Measurements from ENCODE around the gene DNMT3L. TPM values are rescaled to one million over a fixed set of nuclear protein-coding genes. Genes with fewer than 3 reads are reported as not detected.

The DNMT3L gene
- polyA plus RNA-seq, 1 of the 3 experiments (the other 2 are of a cell fraction) = not detected

GRCh38 chr21:44275041-44275440 lies 13.3 kb upstream of the DNMT3L start:
- Histone ChIP-seq H3K79me2 (ENCODE audit: insufficient read depth) (no peaks in the 10 kb centered on the region), H3K27me3 (ENCODE audit: insufficient read depth) (0 out of 2 replicates have a peak, but pooled peaks cover 5% of the 10 kb centered on the region), H3K9me3 (no peaks in the 10 kb centered on the region), H3K36me3 (replicated peaks in 1 of 2; ENCODE audit: control insufficient read depth in 1 of 2, insufficient read depth in 2 of 2, low read length in 1 of 2) (no peaks in the 10 kb centered on the region), H2AFZ (ENCODE audit: low read depth) (no peak overlapping the region), H3K9me2 (no peaks in the 10 kb centered on the region), H3K4me2 (no peak overlapping the region), H3F3A (replicated peaks; ENCODE audit: insufficient read depth) (no peaks in the 10 kb centered on the region), H4K20me1 (ENCODE audit: insufficient read depth) (no peaks in the 10 kb centered on the region), H3K27ac (ENCODE audit: low read depth in 2 of 2, low read length in 1 of 2) (no peak overlapping the region), H3K4me3 (ENCODE audit: low read depth in 2 of 2, low read length in 1 of 2) (no peak overlapping the region), H3K4me1 (ENCODE audit: control insufficient read depth in 1 of 2, insufficient read depth in 2 of 2, low read depth in 1 of 2, low read length in 1 of 2) (no peaks in the 10 kb centered on the region; a peak in 1 of 4 replicates), H3K9ac (no peak overlapping the region)
- 21% methylated on average over 5 of the region's 5 CpGs for WGBS (ENCODE audit: low lambda C conversion rate)
- POLR2A ChIA-PET = no interaction called here
- TF ChIP-seq PBX3 (IDR thresholded peaks at IDR 0.05) = no peak
- no peak for TF ChIP-seq CTCF (IDR thresholded peaks at IDR 0.05)
- TF ChIP-seq ELF1 (IDR thresholded peaks at IDR 0.05) = no peak
- CTCF ChIA-PET = interaction anchor here (3.0 kb wide), 1 partner anchor 23 kb away, joined by 14 read pairs; no protein-coding TSS in a partner anchor
- DNase-seq = no peak

GRCh38 chr21:44273046-44273445 lies 11.3 kb upstream of the DNMT3L start:
- Histone ChIP-seq H2AFZ (ENCODE audit: low read depth) (no peak overlapping the region), H4K20me1 (ENCODE audit: insufficient read depth) (no peaks in the 10 kb centered on the region), H3K36me3 (replicated peaks in 1 of 2; ENCODE audit: control insufficient read depth in 1 of 2, insufficient read depth in 2 of 2, low read length in 1 of 2) (no peaks in the 10 kb centered on the region), H3K9me2 (no peaks in the 10 kb centered on the region), H3K9me3 (no peaks in the 10 kb centered on the region), H3K9ac (no peak overlapping the region), H3K4me3 (ENCODE audit: low read depth in 2 of 2, low read length in 1 of 2) (no peak overlapping the region), H3K27me3 (ENCODE audit: insufficient read depth) (0 out of 2 replicates have a peak, but pooled peaks cover 5% of the 10 kb centered on the region), H3K79me2 (ENCODE audit: insufficient read depth) (no peaks in the 10 kb centered on the region), H3K4me2 (no peak overlapping the region), H3F3A (replicated peaks; ENCODE audit: insufficient read depth) (no peaks in the 10 kb centered on the region), H3K4me1 (ENCODE audit: control insufficient read depth in 1 of 2, insufficient read depth in 2 of 2, low read depth in 1 of 2, low read length in 1 of 2) (no peaks in the 10 kb centered on the region), H3K27ac (ENCODE audit: low read depth in 2 of 2, low read length in 1 of 2) (no peak overlapping the region)
- CTCF ChIA-PET = interaction anchor here (3.0 kb wide), 1 partner anchor 25 kb away, joined by 14 read pairs; no protein-coding TSS in a partner anchor
- no peak for DNase-seq
- POLR2A ChIA-PET = no interaction called here
- WGBS (ENCODE audit: low lambda C conversion rate) = 55% methylated on average over 3 of the region's 7 CpGs
- TF ChIP-seq TEAD4 (IDR thresholded peaks at IDR 0.05; ENCODE audit: borderline replicate concordance, insufficient read depth) = no peak
- TF ChIP-seq MAX (IDR thresholded peaks at IDR 0.05; ENCODE audit: low read depth) = no peak
- TF ChIP-seq EZH2phosphoT487 (IDR thresholded peaks at IDR 0.05; ENCODE audit: borderline replicate concordance, low read depth) = no peak
- no peak for TF ChIP-seq SIN3A (IDR thresholded peaks at IDR 0.05; ENCODE audit: borderline replicate concordance, low read depth, low read length)
- TF ChIP-seq ZBTB33 (IDR thresholded peaks at IDR 0.05; ENCODE audit: borderline replicate concordance, low read depth) = no peak
- TF ChIP-seq YY1 (IDR thresholded peaks at IDR 0.05; ENCODE audit: low read depth) = no peak
- no peak for TF ChIP-seq MXI1 (IDR thresholded peaks at IDR 0.05; ENCODE audit: low read depth, low read length)
- no peak for TF ChIP-seq GABPA (IDR thresholded peaks at IDR 0.05; ENCODE audit: low read depth)
- TF ChIP-seq PBX3 (IDR thresholded peaks at IDR 0.05) = no peak
- TF ChIP-seq EP300 (IDR thresholded peaks at IDR 0.05; ENCODE audit: borderline replicate concordance in 1 of 2, low read depth in 1 of 2, low read length in 1 of 2) = no peak
- TF ChIP-seq FOSL2 (IDR thresholded peaks at IDR 0.05; ENCODE audit: borderline replicate concordance, low read depth) = no peak
- no peak for TF ChIP-seq CTCF (IDR thresholded peaks at IDR 0.05)
- no peak for TF ChIP-seq USF1 (IDR thresholded peaks at IDR 0.05; ENCODE audit: borderline replicate concordance, low read depth)
- TF ChIP-seq NRF1 (IDR thresholded peaks at IDR 0.05; ENCODE audit: low read depth, low read length) = no peak
- no peak for TF ChIP-seq RXRA (IDR thresholded peaks at IDR 0.05; ENCODE audit: borderline replicate concordance, low read depth)

Measured in SK-N-SH (cell line).